GM18502 (cell line): Measurements from ENCODE around the gene ZBTB16.

Experiments
- ATAC-seq: cut with Tn5 transposase; IDR thresholded peaks from one replicate; pipeline ENCODE4 v1.9.1; 2021; ENCODE audit warnings: mild to moderate bottlenecking; ENCODE audit not compliant: unreplicated experiment, poor library complexity

Gene ZBTB16

DNA sequence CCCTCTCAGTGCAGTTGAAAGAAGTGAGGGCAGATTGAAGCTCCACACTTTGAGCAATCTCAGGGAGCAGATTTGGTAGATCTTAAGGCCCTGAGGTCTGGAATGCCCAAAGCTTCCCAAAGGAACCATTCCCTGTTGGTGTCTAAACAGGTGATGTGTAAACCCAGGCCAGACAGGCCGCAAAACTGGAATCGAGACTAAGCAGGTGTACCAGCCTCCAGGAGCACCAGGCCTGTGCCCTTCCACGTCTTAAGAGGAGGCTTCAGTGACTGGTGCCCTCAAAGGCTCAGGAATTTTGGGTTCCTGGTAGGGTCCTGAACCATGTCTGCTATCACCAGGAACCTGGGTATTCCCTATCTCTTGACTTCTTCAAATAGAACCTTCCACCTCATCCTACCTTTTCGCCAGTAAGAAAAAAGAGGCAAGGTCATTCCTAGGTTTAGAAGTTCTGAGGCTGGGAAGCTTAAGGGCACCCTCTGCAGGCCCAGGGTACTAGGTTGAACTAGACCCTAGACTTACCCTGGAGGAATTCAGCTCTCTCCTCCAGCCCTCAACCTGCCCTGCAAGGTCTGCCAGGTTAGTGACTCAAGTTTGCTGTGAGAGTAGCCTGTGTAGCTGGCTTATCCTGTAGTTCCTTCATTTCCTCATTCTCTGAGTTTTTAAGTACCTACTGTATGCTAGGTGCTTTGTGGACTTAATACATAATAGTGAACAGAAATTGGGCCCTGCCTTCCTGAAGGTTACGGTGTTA, 136.6 kb downstream of the ZBTB16 start:
- ATAC-seq = no peak

- peak; percentile 70 for ATAC-seq
Measured at GRCh38 chr11:114196997-114197703, 137.6 kb downstream of the ZBTB16 start.

DNA sequence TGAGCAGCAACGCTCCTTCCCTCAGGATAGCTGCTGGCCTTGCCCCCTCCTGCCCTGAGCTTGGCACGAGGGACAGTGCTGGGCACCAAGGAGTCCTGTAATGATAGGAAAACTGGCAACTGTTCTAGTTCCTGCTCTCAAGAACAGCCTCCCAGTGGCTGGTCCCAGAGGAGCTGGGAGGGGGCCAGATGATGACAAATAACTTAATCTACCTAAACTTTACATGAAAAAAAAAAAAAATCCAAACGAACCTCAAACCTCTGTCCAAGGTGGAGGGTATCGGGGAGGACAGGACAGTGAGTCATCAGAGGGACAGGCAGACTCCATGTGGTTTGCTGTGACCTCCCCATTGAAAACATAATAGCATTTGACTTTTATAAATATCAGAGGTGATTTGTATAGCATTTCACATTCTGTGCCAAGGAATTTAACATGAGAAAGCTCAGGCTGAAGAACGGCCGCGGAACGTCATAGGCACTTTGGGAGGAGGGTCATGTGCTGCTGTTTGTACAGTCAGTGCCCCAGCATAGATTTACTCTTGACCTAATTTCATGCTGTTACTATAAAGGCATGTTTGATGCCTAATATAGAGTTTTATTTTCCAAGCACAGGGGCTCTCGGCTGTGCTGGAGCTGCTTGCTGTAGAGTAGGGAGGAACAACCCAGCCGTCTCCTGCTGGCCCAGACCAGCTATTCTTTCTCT, 138.4 kb downstream of the ZBTB16 start:
- ATAC-seq = no peak

GRCh38 chr11:114199051-114199450, 139.5 kb downstream of the ZBTB16 start:
- no peak for ATAC-seq

DNA sequence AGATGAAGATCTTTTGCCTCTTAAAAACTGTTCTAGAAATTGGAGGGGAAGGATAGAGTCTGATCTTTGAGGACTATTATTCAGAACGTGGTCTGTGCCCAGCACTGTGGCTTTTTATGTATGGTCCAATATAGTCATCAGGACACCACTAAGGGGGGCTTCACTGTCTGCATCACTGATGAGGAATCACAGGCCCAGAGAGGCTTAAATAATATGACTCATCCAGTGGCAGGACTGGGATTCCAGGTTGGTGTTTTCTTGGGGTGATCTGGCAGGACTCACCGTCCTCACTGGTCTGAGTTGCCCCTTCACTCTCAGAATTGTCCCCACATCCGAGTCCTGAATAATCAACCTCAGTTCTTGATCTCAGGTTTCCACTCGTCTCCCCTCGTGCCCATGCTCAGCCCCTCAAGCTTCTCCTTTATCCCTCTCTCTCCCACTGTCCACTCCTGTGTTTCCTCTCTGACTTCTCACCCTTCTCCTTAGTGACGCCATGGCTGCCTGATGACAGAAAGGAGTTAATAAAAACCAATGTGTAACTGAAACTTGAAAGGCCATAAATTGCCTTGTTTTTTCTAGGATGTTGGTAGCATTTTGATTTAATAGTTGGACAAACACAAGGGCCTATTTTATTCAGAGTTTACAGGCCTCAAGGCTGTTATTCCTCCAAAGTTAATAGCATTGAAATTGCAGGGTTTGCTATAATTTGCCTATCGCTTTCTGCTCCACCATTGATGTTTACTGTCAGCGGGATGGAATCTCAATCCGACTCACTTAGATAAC, 141.0 kb downstream of the ZBTB16 start:
- ATAC-seq = no peak

GRCh38 chr11:114201219-114201618, 141.7 kb downstream of the ZBTB16 start:
- ATAC-seq = no peak

GRCh38 chr11:114202011-114202609, 142.6 kb downstream of the ZBTB16 start:
- no peak for ATAC-seq

DNA sequence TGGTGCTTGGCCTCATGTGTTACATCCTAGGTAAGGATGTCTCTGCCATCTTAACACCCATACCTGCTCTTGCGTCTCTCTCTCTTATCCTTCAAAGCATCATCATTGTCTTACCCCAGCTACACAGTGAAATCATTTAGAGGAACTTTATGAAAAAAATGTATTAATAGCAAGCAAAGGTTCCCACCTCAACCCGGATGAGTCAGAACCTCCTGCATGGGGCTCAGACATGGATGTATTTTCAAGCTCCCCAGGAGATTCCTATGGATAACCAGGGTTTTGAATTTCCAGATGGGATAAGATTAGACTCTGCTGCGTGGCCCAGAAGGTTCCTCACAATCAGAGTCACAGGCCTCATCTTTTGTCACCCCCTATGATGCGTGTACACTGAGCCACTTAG, 147.6 kb downstream of the ZBTB16 start:
- no peak for ATAC-seq

DNA sequence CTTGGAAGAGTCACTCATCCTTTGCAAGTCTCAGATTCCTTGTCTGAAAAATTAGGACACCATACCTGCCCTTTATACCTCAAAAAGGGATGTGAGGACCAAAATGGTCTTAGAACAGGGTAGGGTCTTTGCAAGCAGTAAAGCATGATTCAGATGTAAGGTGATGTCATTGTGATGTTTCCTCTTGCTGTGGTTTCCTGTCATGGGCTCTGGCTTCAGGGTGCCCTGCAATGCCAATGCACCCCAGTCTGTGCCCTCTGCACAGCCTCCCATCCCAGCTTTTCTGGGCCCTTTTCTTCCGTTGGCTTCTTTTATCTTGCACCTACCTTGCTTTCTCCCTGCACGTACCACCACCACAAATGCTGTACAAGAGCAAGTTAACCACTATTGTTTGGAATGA, 148.9 kb downstream of the ZBTB16 start:
- no peak for ATAC-seq

DNA sequence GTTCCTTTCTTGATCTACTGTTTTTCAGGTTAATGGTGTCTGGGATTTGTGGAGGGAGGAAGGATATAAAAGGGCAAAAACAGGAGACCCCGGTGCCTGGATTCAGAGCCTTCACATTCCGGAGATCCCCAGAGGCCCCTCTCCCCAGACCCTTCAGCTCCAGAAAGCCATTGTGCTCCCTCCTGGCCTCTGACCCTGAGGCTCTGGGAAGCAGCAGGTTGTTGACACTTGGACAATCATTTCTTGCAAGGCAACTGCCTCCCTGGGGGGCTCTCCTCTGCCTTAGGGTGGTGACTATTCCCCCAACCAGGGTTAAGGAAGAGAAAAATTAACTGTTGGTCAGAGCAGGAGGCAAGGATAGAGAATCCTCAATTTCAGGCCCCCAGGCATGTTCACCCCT, 149.8 kb downstream of the ZBTB16 start:
- no peak for ATAC-seq

GRCh38 chr11:114209904-114210303, 150.4 kb downstream of the ZBTB16 start:
- ATAC-seq = no peak

DNA sequence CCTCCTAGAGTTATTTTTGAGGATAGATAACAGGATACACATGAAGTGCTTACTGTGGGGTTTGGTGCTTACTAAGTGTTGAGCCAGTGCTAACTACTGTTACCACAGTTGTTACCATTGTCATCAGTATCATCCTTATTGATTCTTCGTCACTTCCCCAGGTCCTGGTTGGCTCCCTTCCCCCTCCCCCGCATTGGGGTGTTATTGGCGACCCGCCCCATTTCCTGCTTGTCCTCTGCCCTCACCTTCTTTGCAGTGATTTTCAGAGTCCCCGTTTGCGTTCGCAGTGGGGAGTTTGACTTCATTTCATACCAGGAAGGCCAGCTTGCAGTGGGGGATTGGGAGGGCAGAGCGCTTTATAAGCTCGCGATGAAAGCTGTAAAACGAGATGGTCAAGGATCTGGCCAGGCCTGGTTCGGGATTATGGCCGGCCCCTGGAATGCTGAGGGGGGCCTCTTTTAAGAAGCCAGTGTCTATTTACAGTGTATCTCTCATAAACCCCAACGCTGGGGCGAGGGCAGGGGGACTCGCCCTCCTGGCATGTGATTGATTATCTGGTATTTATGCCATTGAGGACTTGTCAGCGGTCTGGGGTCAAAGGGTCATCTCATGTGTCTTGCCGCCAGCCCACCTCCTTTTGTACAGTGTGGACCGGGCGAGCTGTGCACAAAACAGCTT, 152.1 kb downstream of the ZBTB16 start:
- no peak for ATAC-seq

GRCh38 chr11:114213622-114214021, 154.1 kb downstream of the ZBTB16 start:
- ATAC-seq = no peak

DNA sequence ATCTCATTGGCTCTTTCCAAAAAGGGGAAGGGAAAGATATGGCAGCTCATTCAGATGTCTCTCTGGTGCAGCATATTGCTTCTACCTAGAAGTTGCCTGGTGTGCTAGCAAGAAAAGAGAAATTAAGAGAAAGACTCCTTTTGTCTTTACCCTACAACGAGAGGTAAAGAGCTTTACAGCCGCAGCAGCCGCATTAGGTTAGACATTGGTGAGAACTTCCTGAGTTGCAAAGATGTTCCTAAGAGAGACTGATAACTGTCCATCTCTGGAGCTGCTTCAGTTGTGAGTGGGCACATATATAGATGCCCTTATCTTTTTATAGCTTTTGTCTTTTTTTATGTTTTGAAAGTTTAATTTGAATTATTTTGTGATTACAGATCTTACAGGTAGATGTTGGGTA, 155.9 kb downstream of the ZBTB16 start:
- no peak for ATAC-seq

GRCh38 chr11:114215871-114216795, 156.6 kb downstream of the ZBTB16 start:
- no peak for ATAC-seq

DNA sequence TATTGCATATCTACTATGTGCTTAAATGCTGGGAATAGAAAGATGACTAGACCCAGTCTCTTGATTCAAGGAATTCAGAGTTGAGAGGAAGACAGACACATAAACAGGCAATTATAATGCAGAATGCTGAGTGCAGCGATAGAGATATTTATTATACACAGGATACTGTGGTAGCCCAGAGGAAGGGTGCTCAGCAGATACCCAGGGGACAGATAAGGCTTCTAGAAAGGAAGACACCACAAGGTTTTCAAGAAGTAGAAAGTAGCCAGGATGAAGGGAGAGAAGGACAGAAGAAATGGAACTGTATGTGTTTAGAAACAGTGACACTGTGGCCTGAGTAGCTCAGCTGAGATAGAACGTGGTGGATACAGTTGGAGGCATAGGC, 157.3 kb downstream of the ZBTB16 start:
- no peak for ATAC-seq

- ATAC-seq = no peak
Measured at GRCh38 chr11:114218508-114218907, 159.0 kb downstream of the ZBTB16 start.

DNA sequence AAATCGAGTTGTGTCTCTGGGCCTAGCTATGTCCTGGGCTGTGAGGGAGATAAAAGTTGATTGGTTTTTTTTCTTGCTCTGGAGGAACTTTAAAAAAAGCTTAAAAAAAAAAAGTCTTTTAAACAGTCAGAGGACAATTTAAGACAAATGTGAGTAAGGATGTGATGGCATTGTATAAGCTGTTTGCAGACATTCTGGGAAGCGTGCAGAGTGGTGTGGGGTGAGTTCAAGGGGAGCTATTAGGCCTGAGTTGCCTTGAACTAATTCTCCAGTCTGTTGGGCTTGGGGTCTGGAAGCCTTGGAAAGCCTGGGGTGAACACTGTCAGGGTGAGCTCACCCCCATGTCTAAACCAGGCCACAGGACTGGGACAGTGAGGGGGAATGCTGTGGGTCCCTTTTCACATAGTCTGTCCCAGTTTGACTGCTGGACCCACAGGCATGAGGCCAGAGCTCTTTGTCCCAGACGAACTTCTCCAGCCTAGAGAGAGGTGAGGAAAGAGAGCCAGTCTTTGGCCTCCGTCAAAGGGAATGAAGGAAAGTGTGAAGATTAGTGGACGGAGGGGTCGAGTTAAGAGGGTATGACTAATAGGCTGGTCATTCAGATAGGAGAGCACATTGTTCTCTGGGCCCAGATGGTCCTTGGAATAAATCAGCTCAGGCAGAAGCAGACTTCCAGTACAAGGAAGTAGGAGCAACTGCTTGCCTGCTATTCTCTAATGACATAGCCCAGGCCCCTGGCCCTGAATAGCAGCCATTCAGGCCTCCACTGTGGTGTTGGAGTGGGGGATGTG, 160.2 kb downstream of the ZBTB16 start:
- ATAC-seq = no peak
